BE2C (cell line): ENCODE measurements around the gene MESP1.

Experiments
- DNase-seq: peaks from one replicate; pipeline ENCODE4 v3.0.0-alpha.2; 2020
- H3K27me3 ChIP-seq: fragments of 250-450 bp; sonication (Bioruptor Pico); 2 replicates; pipeline ENCODE4 v1.5.1; 2020; ENCODE audit warnings: mild to moderate bottlenecking
- H3K36me3 ChIP-seq: fragments of 250-450 bp; sonication (Bioruptor Pico); 2 replicates; pipeline ENCODE4 v1.5.1; 2020; ENCODE audit warnings: mild to moderate bottlenecking
- H3K4me1 ChIP-seq: fragments of 250-450 bp; sonication (Bioruptor Pico); 2 replicates; pipeline ENCODE4 v1.5.1; 2020
- H3K4me3 ChIP-seq: 2 replicates; pipeline ENCODE4 v1.5.1; 2011; ENCODE audit warnings: low read depth, low read length
- H3K9me3 ChIP-seq: fragments of 250-450 bp; sonication (Bioruptor Pico); 2 replicates; pipeline ENCODE4 v1.5.1; 2020
- CTCF ChIP-seq: IDR thresholded peaks from 2 replicates; pipeline ENCODE4 v1.5.1; 2012; ENCODE audit warnings: mild to moderate bottlenecking, low read depth, low read length

The MESP1 gene

GRCh38 chr15:89777073-89777751 lies 26.2 kb upstream of the MESP1 start:
- TF ChIP-seq CTCF: no peak
- Histone ChIP-seq H3K36me3 (no peaks in the 10 kb centered on the region), H3K9me3 (no peaks in the 10 kb centered on the region), H3K4me3 (no peak overlapping the region), H3K4me1 (no peaks in the 10 kb centered on the region), H3K27me3 (no peaks in the 10 kb centered on the region)
- DNase-seq: no peak

- DNase-seq: peak; percentile 86
- no peaks in the 10 kb centered on the region for H3K9me3 ChIP-seq
- H3K36me3 ChIP-seq: no peaks in the 10 kb centered on the region
- no peaks in the 10 kb centered on the region for H3K27me3 ChIP-seq
- TF ChIP-seq CTCF: peak; percentile 23; the same call in 1 of the 2 replicates
- peak within 1 kb of the TSS; percentile 24 for H3K4me3 ChIP-seq
- H3K4me1 ChIP-seq: no peaks in the 10 kb centered on the region
Observed at GRCh38 chr15:89776274-89777072, 25.4 kb upstream of the MESP1 start, which contains the start of gene MESP2. TSS of gene MESP2 (plus strand) at chr15:89776332. CDS start at chr15:89776358, 26 bp downstream.

- TF ChIP-seq CTCF: no peak
- DNase-seq: no peak
- H3K9me3 ChIP-seq: no peaks in the 10 kb centered on the region
- no peaks in the 10 kb centered on the region for H3K27me3 ChIP-seq
- no peaks in the 10 kb centered on the region for H3K4me1 ChIP-seq
- no peak overlapping the region; the same call in 1 of the 2 replicates for H3K4me3 ChIP-seq
- no peaks in the 10 kb centered on the region for H3K36me3 ChIP-seq
Observed at GRCh38 chr15:89775815-89776214, 24.8 kb upstream of the MESP1 start.

GRCh38 chr15:89774492-89774891 lies 23.4 kb upstream of the MESP1 start:
- no peak for DNase-seq
- Histone ChIP-seq H3K4me3 (no peak overlapping the region), H3K36me3 (no peaks in the 10 kb centered on the region), H3K4me1 (no peaks in the 10 kb centered on the region), H3K27me3 (no peaks in the 10 kb centered on the region), H3K9me3 (no peaks in the 10 kb centered on the region)
- TF ChIP-seq CTCF: no peak

GRCh38 chr15:89772932-89773583 lies 22.0 kb upstream of the MESP1 start:
- peak; percentile 21; the same call in 1 of the 2 replicates for TF ChIP-seq CTCF
- Histone ChIP-seq H3K9me3 (no peaks in the 10 kb centered on the region), H3K36me3 (no peaks in the 10 kb centered on the region), H3K4me3 (no peak overlapping the region), H3K4me1 (no peaks in the 10 kb centered on the region), H3K27me3 (no peaks in the 10 kb centered on the region)
- no peak for DNase-seq
